Kidney epithelial cell (primary cell): ENCODE data around the gene PGS1. TPM values are rescaled to one million over a fixed set of nuclear protein-coding genes. Genes with fewer than 3 reads are reported as not detected.

ENCODE experiments used
- DNase-seq: peaks from one replicate; pipeline ENCODE4 v3.0.0-alpha.2; 2010; ENCODE audit warnings: low read depth
- H3K27me3 ChIP-seq: 2 replicates; pipeline ENCODE4 v1.6.0; 2011; ENCODE audit warnings: low read length; ENCODE audit not compliant: control insufficient read depth, insufficient read depth
- H3K36me3 ChIP-seq: 2 replicates; pipeline ENCODE4 v1.5.1; 2011; ENCODE audit warnings: low read length; ENCODE audit not compliant: control insufficient read depth, insufficient read depth
- H3K4me3 ChIP-seq: 2 replicates; pipeline ENCODE4 v1.5.1; 2011; ENCODE audit warnings: low read depth, mild to moderate bottlenecking, control low read depth, low read length
- CTCF ChIP-seq: IDR thresholded peaks from 2 replicates; pipeline ENCODE4 v1.5.1; 2011; ENCODE audit warnings: mild to moderate bottlenecking, moderate library complexity, low read length, control low read depth, inconsistent platforms; ENCODE audit not compliant: insufficient read depth, poor library complexity, severe bottlenecking
- total RNA-seq: library from RNA; depleted of rRNA; stranded (reverse); fragments of >200 nt; gene quantifications from 2 replicates; pipeline ENCODE4 v1.2.3, GENCODE V29; 2015

Gene PGS1
- total RNA-seq, 1 donor from 2014 or later: 34.5 TPM

- no peak for DNase-seq
- H3K36me3 ChIP-seq: peaks cover 6% of the 10 kb centered on the region
These were observed 21.3 kb upstream of the PGS1 start for GRCh38 chr17:78357177-78357586.

GRCh38 chr17:78357672-78358537, 20.5 kb upstream of the PGS1 start:
- H3K36me3 ChIP-seq: peaks cover 6% of the 10 kb centered on the region

More at GRCh38 chr17:78357177-78357586, 21.3 kb upstream of the PGS1 start:
- peak overlapping the region; percentile 94 for H3K4me3 ChIP-seq
- H3K27me3 ChIP-seq: no peaks in the 10 kb centered on the region
- TF ChIP-seq CTCF: no peak

GRCh38 chr17:78358538-78359320, 19.7 kb upstream of the PGS1 start:
- no peak for DNase-seq
- TF ChIP-seq CTCF: no peak
- Histone ChIP-seq H3K4me3 (peak overlapping the region; percentile 94), H3K36me3 (peaks cover 6% of the 10 kb centered on the region), H3K27me3 (no peaks in the 10 kb centered on the region)

More at GRCh38 chr17:78357672-78358537, 20.5 kb upstream of the PGS1 start:
- Histone ChIP-seq H3K4me3 (peak overlapping the region; percentile 94), H3K27me3 (no peaks in the 10 kb centered on the region)
- TF ChIP-seq CTCF: no peak
- no peak for DNase-seq

- Histone ChIP-seq H3K36me3 (peaks cover 6% of the 10 kb centered on the region), H3K4me3 (peak overlapping the region; percentile 94), H3K27me3 (no peaks in the 10 kb centered on the region)
- TF ChIP-seq CTCF: no peak
- no peak for DNase-seq
These were observed 19.0 kb upstream of the PGS1 start for GRCh38 chr17:78359321-78359996.

GRCh38 chr17:78359997-78360370, 18.5 kb upstream of the PGS1 start, which contains the start of gene SOCS3:
SOCS3 (minus strand) TSS chr17:78360077; CDS start chr17:78359095, 982 bp downstream.
- Histone ChIP-seq H3K36me3 (peaks cover 6% of the 10 kb centered on the region), H3K4me3 (peak within 1 kb of the TSS; percentile 94), H3K27me3 (no peaks in the 10 kb centered on the region)
- no peak for TF ChIP-seq CTCF
- DNase-seq: no peak
